ENCODE measurements around the gene POPDC2.

The POPDC2 gene

GRCh38 chr3:119624002-119624720 is 36.2 kb downstream of the POPDC2 start:
- H4K20me1 ChIP-seq (ENCODE audit: insufficient read depth), result no peaks in the 10 kb centered on the region
- H3K79me2 ChIP-seq (ENCODE audit: insufficient read depth, low read depth), result no peaks in the 10 kb centered on the region
- no peak overlapping the region for H3K4me3 ChIP-seq (IDR thresholded peaks at IDR 0.05; ENCODE audit: insufficient read depth, low read depth, low read length)
- no peaks in the 10 kb centered on the region for H3K27me3 ChIP-seq (ENCODE audit: insufficient read depth, low read depth)
- no peaks in the 10 kb centered on the region for H3K4me1 ChIP-seq (ENCODE audit: low read depth, poor library complexity, severe bottlenecking)
- no peak overlapping the region for H3K4me2 ChIP-seq
- no peak overlapping the region for H2AFZ ChIP-seq (ENCODE audit: low read depth)
- no peak for TF ChIP-seq CTCF (conservative IDR thresholded peaks at IDR 0.05; ENCODE audit: low read depth, low read length)
- H3K27ac ChIP-seq, result no peak overlapping the region
- H3K9ac ChIP-seq, result no peak overlapping the region
- no peaks in the 10 kb centered on the region for H3K36me3 ChIP-seq (ENCODE audit: insufficient read depth)

GRCh38 chr3:119620899-119621298 is 39.5 kb downstream of the POPDC2 start:
- Histone ChIP-seq H3K4me1 (ENCODE audit: low read depth, poor library complexity, severe bottlenecking) (no peaks in the 10 kb centered on the region), H3K9ac (no peak overlapping the region), H2AFZ (ENCODE audit: low read depth) (no peak overlapping the region), H4K20me1 (ENCODE audit: insufficient read depth) (no peaks in the 10 kb centered on the region), H3K27ac (no peak overlapping the region), H3K4me3 (IDR thresholded peaks at IDR 0.05; ENCODE audit: insufficient read depth, low read depth, low read length) (no peak overlapping the region), H3K79me2 (ENCODE audit: insufficient read depth, low read depth) (no peaks in the 10 kb centered on the region), H3K4me2 (no peak overlapping the region), H3K27me3 (ENCODE audit: insufficient read depth, low read depth) (no peaks in the 10 kb centered on the region), H3K36me3 (ENCODE audit: insufficient read depth) (no peaks in the 10 kb centered on the region)
- no peak for TF ChIP-seq CTCF (conservative IDR thresholded peaks at IDR 0.05; ENCODE audit: low read depth, low read length)

GRCh38 chr3:119619094-119619493 is 41.3 kb downstream of the POPDC2 start:
- Histone ChIP-seq H3K4me2 (no peak overlapping the region), H3K4me3 (IDR thresholded peaks at IDR 0.05; ENCODE audit: insufficient read depth, low read depth, low read length) (no peak overlapping the region)
- TF ChIP-seq CTCF (conservative IDR thresholded peaks at IDR 0.05; ENCODE audit: low read depth, low read length), result no peak

GRCh38 chr3:119616056-119616455 is 44.3 kb downstream of the POPDC2 start:
- Histone ChIP-seq H3K27me3 (ENCODE audit: insufficient read depth, low read depth) (no peaks in the 10 kb centered on the region), H3K36me3 (ENCODE audit: insufficient read depth) (no peaks in the 10 kb centered on the region), H2AFZ (ENCODE audit: low read depth) (no peak overlapping the region), H3K4me3 (IDR thresholded peaks at IDR 0.05; ENCODE audit: insufficient read depth, low read depth, low read length) (no peak overlapping the region), H3K4me1 (ENCODE audit: low read depth, poor library complexity, severe bottlenecking) (no peaks in the 10 kb centered on the region), H3K9ac (no peak overlapping the region), H3K4me2 (no peak overlapping the region), H4K20me1 (ENCODE audit: insufficient read depth) (no peaks in the 10 kb centered on the region), H3K27ac (no peak overlapping the region), H3K79me2 (ENCODE audit: insufficient read depth, low read depth) (no peaks in the 10 kb centered on the region)
- no peak for TF ChIP-seq CTCF (conservative IDR thresholded peaks at IDR 0.05; ENCODE audit: low read depth, low read length)

More at GRCh38 chr3:119619094-119619493, 41.3 kb downstream of the POPDC2 start:
- H3K27ac ChIP-seq, result no peak overlapping the region
- H4K20me1 ChIP-seq (ENCODE audit: insufficient read depth), result no peaks in the 10 kb centered on the region
- no peaks in the 10 kb centered on the region for H3K27me3 ChIP-seq (ENCODE audit: insufficient read depth, low read depth)
- no peak overlapping the region for H2AFZ ChIP-seq (ENCODE audit: low read depth)
- no peaks in the 10 kb centered on the region for H3K79me2 ChIP-seq (ENCODE audit: insufficient read depth, low read depth)
- H3K36me3 ChIP-seq (ENCODE audit: insufficient read depth), result no peaks in the 10 kb centered on the region
- no peaks in the 10 kb centered on the region for H3K4me1 ChIP-seq (ENCODE audit: low read depth, poor library complexity, severe bottlenecking)
- no peak overlapping the region for H3K9ac ChIP-seq
